ENCODE data around the gene UFC1.

The UFC1 gene

DNA sequence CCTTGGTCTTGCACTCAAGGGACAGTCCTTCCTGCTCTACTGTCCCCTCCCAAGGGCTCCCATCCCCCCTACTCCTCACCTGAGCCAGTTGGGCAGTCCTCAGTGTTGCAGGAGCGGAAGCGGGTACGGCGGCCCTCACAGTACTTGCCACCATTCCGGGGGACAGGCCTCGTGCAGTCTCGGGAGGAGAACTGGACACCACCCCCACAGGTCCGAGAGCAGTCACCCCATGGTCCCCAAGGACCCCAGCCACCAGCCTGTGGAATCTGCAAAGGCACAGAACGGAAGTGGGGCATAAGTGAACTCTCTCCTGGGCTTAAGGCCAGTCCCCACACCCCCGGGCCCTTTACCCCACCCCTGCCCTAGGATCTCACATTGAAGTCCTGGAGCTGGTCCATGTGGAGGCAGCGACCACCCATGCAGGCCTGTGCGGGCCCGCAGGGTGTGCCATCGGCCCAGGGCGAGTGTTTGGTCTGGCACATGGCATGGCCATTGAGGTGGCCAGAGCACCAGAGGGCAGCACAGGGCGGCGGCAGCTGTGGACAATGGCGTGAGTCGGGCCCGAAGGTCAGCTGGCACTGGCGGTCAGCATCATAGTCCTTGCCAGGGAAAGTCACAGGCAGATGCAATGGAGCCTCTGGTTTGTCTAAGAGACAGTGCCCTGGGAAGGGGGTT lies 39.9 kb downstream of the UFC1 start:
- DNase-seq (ENCODE audit: low spot score): no peak

DNA sequence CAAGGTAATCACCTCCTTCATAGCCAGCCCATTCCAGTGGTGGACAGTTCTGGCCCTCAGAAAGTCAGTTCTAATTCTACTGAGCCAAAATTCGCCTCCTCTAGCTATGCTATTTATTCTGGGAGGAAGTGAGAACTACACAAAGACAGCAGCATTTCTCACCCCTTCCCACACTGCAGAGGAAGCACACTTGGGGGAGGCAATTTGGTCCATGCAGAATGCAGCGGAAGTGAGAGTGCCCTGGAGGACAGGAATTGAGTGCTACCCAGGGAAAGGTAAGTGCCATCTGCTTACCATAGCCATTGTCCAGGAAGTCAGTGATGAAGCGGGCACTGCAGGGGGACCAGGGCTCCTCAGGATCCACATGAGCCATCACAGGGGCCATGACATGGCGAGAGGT lies 41.4 kb downstream of the UFC1 start:
- no peak for DNase-seq (ENCODE audit: low spot score)

DNA sequence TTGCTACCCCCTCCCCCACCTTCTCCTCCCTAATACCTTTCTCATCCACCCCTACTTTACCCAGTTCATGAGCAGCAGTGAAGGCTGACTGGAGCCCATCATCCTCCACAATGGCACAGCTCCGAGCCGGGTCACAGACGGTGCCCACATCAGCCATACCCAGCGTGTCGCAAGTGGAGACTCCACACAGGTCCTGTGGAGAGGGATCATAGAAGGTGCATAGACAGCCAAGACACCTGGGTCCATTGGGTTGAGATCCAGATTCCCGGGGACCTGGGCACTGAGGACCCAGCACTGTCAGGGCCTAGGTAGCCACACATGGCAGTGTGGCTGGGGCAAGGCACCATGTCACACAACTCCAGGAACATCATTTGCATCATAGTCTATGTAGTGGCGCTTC lies 42.3 kb downstream of the UFC1 start:
- DNase-seq (ENCODE audit: low spot score): no peak

DNA sequence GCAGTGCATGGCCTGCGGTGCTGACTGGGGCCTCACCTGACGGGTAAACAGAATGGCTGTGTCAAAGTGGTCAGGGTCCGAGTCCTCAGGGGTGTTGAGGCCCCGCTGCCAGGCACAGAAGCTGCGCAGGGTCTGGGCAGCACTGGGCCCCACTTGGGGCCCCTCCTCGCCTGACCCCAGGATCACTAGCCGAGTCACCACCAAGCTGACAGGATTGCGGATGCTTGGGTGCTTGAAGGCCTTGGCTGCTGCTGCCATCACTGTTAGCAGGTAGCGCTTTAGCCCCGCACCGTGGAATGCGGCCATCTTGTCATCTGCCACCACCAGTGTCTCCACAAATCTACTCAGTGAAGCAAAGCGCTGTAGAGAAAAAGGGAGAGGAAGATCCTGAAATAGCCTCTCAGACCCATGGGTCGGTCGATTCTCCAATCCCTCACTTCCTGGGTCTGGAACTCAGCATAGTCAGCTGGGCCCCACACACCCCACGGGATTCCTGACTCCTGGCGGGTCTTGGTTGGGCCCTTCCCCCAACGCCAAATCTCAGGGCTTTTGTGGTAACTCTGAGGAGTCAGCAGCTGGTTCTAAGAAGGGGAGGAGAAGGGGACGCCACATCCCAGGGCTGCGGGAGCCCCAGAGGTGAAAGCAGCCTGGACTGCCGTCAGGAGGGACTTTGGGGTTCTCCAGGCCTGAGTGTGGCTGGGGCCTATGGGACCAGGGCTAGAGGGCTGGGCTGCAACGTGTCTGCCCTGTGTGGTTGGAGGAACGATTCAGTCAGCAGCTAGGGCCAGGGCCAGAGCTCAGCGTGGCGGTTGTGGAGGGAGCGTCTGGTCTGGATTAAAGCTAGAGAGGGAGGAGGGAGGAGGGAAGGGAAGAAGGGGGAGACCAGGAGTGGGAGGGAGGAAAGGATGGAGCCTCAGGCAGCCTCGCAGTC lies 43.0 kb downstream of the UFC1 start:
- DNase-seq (ENCODE audit: low spot score): peak; percentile 76

DNA sequence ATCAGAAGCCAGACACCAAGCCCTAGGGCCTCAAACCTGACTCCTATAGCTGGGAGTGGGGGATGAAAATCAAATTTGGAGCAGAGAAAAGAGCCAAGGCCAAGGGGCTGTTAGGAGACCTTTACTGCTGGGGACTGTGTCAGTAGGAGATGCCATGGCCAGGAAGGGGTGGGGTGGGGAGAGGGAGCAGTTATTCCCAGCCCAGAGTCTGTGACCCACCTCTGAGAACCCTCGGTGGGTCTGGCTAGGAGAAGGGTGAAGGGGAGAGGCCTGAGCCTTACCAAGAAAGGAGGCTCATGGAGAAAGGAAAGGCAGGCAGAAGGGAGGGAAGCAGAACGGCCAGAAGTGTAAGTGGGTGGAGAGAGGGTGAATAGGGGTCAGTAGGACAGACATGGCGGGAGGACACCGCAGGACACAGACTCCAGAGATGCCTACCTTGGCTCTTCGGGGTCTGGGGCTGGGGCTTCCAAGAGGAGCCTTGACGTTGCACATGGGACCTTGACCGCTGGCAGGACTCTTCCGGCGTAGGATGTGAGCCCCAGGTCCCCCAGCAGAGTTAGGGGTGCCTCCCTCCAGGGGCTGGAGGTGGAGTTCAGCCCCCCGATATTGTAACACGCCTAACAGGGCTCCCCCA lies 43.9 kb downstream of the UFC1 start:
- no peak for DNase-seq (ENCODE audit: low spot score)

DNA sequence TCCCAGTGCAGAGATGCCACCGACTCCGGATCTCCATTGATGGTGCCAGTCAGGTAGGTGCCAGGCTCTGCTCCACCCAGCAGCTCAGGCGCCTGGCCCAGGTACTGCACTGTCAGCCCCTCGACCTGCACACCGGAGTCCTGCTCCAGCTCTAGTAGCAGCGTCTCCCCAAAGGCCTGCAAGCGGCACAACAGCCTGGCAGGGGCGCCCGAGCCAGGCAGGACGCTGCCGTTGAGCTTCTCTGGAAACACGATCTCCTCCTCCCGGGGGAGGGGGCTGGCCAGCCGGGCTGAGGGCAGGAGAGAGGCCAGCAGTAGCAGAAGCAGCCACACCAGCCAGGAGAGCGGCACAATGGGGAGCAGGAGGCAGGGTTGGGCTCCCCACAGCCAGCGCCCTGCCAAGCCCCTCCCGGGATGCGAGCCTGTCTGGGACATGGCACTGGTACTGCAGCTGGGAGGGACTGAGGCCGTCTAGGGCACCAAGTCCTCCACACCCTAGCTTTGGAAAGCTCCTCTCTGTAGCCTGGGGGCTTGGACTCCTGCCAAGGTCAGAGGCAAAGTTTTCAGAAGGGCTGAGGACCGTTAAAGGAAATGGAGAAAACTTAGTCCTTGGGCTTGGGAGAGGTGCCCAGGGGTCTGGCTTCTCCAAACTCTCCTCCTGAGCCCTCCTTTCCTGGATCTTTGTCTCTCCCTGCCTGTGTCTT lies 44.6 kb downstream of the UFC1 start:
- peak; percentile 47 for DNase-seq (ENCODE audit: low spot score)

DNA sequence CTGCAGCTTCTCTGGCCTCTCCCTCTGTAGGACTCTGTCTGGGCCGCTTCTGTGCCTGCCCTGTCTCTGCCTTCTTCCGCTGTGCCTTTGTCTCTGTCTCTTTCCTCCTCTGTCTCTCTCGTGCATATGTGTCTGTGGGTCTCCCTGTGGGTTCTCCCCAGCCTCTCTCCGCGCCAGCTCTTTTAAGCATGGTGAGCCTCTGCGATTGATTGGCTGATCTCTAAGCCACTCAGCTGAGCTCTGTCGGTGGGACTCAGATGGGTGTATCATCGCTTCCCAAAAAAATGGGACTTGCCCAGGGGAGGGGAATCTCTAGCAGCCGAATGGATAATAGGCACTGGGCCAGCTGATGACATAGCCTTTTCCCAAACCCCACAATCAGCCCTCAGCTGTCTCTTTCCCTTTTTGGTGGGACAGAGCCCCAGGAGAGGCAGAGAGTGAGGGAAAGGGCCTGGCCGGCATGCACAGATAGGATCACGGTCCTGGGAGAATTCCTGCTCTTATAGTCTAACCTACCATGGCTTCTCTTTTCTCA lies 45.2 kb downstream of the UFC1 start, which contains the start of gene ADAMTS4:
TSS of gene ADAMTS4 (minus strand) at position 158 of the 535 bp plus-strand sequence. CDS start 427 bp downstream, outside the sequence.
- DNase-seq (ENCODE audit: low spot score): peak; percentile 96

DNA sequence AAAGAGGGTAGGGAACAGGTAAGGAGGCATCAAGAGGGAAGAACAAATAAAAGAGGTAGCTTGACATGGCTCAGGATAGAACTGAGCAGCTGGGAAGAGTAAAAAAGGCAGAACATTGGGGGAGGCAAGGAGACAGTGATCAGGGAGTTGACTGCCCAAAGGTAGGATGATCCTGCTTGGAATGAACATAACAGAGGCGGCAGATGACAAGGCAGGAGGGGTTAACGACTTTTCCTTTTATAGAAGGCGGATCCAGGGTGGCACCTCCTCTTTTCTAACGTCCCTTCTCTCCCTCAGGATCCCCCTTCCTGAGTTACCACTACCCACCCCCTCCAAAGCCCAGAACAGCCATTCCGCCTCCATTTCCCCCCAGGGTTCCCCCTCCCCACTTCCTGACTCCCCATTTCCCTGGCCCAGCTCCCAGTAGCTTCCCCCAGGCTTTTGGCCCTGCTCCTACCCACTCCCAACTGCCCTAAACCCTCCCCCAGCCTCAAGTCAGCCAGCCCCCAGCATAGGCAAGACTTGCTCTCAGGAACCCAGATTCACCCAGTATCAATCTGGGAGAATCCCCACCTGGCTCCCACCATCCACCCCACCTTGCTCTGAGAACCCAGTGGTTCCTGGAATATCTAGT lies 45.8 kb downstream of the UFC1 start:
- DNase-seq (ENCODE audit: low spot score): no peak

DNA sequence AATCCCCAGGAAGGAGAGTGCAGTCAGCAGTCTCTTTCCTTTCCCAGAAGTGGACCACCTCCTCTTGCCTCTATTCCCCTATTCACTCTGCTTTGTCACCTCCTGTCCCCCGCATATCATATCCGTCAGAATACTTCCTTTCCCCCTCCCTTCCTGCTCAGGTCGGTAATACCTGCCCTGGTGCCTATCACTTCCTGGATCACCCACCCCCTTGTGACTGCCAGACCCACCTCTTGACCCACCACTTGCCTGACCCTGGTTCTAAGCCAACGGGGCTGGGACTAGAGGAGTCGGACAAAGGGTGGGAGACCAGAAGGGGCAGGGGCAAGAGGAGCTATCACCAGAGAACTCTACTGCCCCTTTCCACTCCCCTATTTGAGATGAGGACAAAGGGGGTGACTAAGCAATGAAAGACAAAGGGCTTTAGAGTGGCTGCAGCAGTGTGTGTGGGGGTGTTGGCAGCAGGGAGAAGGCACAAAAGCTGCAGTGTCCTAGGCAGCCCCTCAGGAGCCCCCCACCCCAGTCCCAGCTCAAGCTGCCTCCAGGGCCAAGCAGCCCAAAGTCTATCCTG lies 46.7 kb downstream of the UFC1 start:
- no peak for DNase-seq (ENCODE audit: low spot score)

DNA sequence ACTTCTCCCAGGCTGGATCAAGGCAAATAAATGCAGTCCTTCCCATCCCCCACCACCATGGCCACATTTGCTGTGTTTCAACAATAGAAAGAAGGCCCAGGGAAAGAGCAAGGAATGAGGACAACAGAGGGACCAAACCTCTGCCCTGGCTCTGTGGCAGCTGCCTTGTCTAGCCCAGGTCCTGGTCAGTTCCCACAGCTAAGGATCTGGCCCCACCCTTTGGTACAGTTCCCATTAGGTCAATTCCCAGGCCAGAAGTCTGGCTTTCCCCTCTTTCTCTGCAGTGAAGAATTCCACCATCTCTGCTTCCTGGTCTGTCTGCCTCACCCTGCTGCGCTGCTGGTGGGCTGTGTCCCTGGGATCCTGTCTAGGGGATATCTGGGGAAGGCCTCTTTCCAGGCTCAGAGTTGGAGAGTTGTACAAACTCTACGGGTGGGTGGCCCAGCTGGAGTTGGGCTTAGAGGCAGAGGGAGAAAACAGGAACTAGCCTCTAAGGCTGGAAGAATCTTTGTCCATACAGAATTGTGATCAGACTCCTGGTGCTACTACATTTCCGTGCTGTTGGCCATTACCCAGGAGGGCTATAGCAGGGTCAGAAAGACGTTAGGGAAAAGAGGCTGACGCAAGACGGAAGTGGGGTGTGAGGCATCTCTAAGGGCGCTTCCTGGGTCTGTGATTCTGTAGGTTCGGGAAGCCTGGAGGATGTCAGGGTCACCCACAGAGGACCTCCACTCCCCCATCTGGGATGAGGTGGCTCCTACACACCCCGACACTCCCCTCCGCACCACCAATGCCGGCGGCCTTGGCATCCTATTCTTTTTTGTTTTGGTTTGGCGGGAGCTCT lies 47.4 kb downstream of the UFC1 start:
- peak; percentile 64 for DNase-seq (ENCODE audit: low spot score)

DNA sequence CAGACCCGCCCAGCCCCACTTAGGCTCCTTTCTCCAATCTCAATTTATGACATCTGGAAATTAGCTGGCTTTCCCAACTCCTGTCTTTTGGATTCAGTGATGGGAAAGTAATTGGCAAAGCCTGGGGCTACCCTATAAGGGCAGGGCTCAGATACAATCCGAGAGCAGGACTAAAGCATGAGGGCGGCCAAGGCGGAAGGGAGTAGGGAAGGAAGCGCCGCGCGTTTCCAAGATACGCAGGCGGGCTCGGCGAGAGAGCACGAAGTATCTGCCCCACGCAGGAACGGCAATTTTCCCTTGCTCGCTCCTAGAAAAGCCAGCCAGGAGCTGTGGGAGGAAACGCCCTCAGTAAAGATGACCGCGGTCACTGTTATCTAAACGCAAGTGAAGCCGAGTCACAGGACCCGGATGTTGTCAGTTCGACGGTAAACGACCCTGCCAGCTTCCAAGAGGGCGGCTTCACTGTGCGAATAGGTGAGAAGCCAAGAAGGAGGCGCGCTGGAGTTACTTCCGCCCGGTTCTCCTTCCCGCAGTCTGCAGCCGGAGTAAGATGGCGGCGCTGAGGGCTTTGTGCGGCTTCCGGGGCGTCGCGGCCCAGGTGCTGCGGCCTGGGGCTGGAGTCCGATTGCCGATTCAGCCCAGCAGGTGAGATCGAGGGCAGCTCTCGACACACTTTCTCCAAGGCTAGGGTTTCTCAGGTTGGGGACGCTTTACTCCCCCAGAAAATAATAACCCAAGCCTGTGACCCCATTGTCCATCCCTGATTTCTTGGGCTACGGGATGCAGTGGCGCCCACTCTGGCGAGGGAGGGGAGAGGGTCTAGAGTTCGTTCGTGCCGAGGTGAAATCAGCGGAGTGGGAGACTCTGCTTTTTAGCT lies 48.3 kb downstream of the UFC1 start, which contains the start of gene NDUFS2:
TSS of gene NDUFS2 (plus strand) at position 532 of the 877 bp plus-strand sequence. CDS start at position 551, 19 bp downstream.
- DNase-seq (ENCODE audit: low spot score): peak; percentile 87

DNA sequence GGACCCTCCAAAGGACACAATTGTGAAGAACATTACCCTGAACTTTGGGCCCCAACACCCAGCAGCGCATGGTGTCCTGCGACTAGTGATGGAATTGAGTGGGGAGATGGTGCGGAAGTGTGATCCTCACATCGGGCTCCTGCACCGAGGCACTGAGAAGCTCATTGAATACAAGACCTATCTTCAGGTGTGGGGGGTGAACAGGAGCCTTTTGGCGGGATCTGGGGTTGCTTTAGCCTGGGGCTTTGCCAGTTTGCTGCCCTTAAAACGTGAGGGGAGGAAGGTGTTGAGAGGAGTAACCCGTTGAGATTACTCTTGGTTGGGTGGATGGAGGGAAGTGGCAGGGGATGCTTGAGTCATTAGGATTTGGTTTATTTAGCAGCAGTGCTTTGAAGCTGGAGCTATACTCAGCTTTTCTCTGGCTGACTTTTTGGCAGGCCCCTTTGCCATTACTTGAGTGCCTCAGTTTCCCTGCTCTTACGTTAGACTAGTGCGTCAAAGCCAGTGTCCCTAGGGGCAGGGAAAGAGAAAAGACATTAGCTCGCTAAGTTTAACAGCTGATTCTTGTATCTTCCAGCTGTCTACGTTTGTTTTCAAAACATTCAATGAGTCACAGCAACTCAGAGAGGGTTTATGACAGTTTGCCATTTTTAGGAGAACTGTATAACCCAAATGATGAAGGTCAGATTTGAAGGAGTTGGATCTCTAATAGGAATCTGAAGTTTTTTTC lies 52.8 kb downstream of the UFC1 start:
- peak; percentile 61 for DNase-seq (ENCODE audit: low spot score)

DNA sequence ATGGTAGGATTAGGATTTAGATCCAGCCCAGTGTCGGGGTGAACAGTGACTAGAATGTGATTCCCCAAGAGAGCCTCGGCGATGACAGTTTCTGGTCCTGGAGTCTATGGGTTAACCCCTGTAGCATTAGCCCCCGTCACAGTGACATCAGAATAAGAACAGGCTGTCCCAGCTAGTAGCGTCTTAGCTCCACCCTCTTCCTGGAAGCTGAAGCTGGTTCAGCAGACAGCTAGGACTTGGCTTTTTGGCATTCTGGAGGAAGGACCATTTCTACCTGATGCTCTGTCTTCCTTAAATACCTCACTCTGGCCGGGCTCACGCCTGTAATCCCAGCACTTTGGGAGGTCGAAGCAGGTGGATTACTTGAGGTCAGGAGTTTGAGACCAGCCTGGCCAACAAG lies 53.4 kb downstream of the UFC1 start:
- DNase-seq (ENCODE audit: low spot score): peak; percentile 75

Data from hepatic stellate cell (primary cell).